Measurements from ENCODE around the gene TMOD2.

Gene TMOD2

GRCh38 chr15:51853998-51854397 lies 102.6 kb downstream of the TMOD2 start:
- no peaks in the 10 kb centered on the region for H3K9me3 Mint-ChIP-seq
- H3K4me1 Mint-ChIP-seq = peaks cover 50% of the 10 kb centered on the region
- H3K27ac Mint-ChIP-seq = no peak overlapping the region
- H3K27me3 Mint-ChIP-seq = no peaks in the 10 kb centered on the region
- H3K36me3 Mint-ChIP-seq = peaks cover 4% of the 10 kb centered on the region
- DNase-seq (ENCODE audit: low spot score in 2 of 2) (no peak), ATAC-seq (ENCODE audit: low read depth) (no peak)
- no peak overlapping the region for H3K4me3 Mint-ChIP-seq

- Mint-ChIP-seq H3K27me3 (no peaks in the 10 kb centered on the region), H3K27ac (no peak overlapping the region), H3K4me3 (no peak overlapping the region), H3K4me1 (peaks cover 40% of the 10 kb centered on the region), H3K36me3 (peaks cover 11% of the 10 kb centered on the region), H3K9me3 (no peaks in the 10 kb centered on the region)
- DNase-seq (ENCODE audit: low spot score in 2 of 2) (no peak), ATAC-seq (ENCODE audit: low read depth) (no peak)
Observed at GRCh38 chr15:51855612-51856011, 104.2 kb downstream of the TMOD2 start.

GRCh38 chr15:51856714-51857380 lies 105.5 kb downstream of the TMOD2 start:
- DNase-seq (ENCODE audit: low spot score in 2 of 2) (no peak), ATAC-seq (ENCODE audit: low read depth) (no peak)
- H3K27ac Mint-ChIP-seq = no peak overlapping the region
- peaks cover 37% of the 10 kb centered on the region for H3K4me1 Mint-ChIP-seq
- H3K36me3 Mint-ChIP-seq = peaks cover 15% of the 10 kb centered on the region
- no peak overlapping the region for H3K4me3 Mint-ChIP-seq
- H3K9me3 Mint-ChIP-seq = no peaks in the 10 kb centered on the region
- H3K27me3 Mint-ChIP-seq = no peaks in the 10 kb centered on the region

GRCh38 chr15:51861557-51862359 lies 110.4 kb downstream of the TMOD2 start:
- no peak for ATAC-seq (ENCODE audit: low read depth)
- no peak for DNase-seq (ENCODE audit: low spot score in 2 of 2)
- H3K36me3 Mint-ChIP-seq = peaks cover 34% of the 10 kb centered on the region

GRCh38 chr15:51863131-51863530 lies 111.7 kb downstream of the TMOD2 start:
- no peaks in the 10 kb centered on the region for H3K27me3 Mint-ChIP-seq
- H3K9me3 Mint-ChIP-seq = no peaks in the 10 kb centered on the region
- ATAC-seq (ENCODE audit: low read depth) = no peak
- no peak for DNase-seq (ENCODE audit: low spot score in 2 of 2)
- peaks cover 13% of the 10 kb centered on the region for H3K4me1 Mint-ChIP-seq
- peaks cover 42% of the 10 kb centered on the region for H3K36me3 Mint-ChIP-seq
- no peak overlapping the region for H3K27ac Mint-ChIP-seq
- H3K4me3 Mint-ChIP-seq = no peak overlapping the region

More at GRCh38 chr15:51861557-51862359, 110.4 kb downstream of the TMOD2 start:
- Mint-ChIP-seq H3K9me3 (no peaks in the 10 kb centered on the region), H3K27me3 (no peaks in the 10 kb centered on the region), H3K4me3 (no peak overlapping the region), H3K4me1 (peaks cover 16% of the 10 kb centered on the region), H3K27ac (peak overlapping the region; percentile 35)

GRCh38 chr15:51864408-51865056 lies 113.1 kb downstream of the TMOD2 start:
- H3K9me3 Mint-ChIP-seq = no peaks in the 10 kb centered on the region
- H3K4me1 Mint-ChIP-seq = peaks cover 10% of the 10 kb centered on the region
- no peak overlapping the region for H3K27ac Mint-ChIP-seq
- no peak for DNase-seq (ENCODE audit: low spot score in 2 of 2)
- peaks cover 45% of the 10 kb centered on the region for H3K36me3 Mint-ChIP-seq
- H3K4me3 Mint-ChIP-seq = no peak overlapping the region
- H3K27me3 Mint-ChIP-seq = no peaks in the 10 kb centered on the region
- ATAC-seq (ENCODE audit: low read depth) = no peak

- Mint-ChIP-seq H3K36me3 (peaks cover 40% of the 10 kb centered on the region), H3K4me1 (peaks cover 10% of the 10 kb centered on the region), H3K27me3 (no peaks in the 10 kb centered on the region), H3K9me3 (no peaks in the 10 kb centered on the region), H3K27ac (no peak overlapping the region), H3K4me3 (no peak overlapping the region)
- ATAC-seq (ENCODE audit: low read depth) = no peak
- no peak for DNase-seq (ENCODE audit: low spot score in 2 of 2)
Observed at GRCh38 chr15:51865317-51865716, 113.9 kb downstream of the TMOD2 start.
